HK-2 (cell line): ENCODE data around the gene CEP170B.
"Not testable (repeated sequence)": the region's sequence is repeated elsewhere in the genome, so short reads cannot be mapped to it uniquely, and the experiment has no call there.

Source experiments
- DNase-seq: peaks from one replicate; pipeline ENCODE4 v3.0.0-alpha.2; 2018; ENCODE audit not compliant: unreplicated experiment

Gene CEP170B

DNA sequence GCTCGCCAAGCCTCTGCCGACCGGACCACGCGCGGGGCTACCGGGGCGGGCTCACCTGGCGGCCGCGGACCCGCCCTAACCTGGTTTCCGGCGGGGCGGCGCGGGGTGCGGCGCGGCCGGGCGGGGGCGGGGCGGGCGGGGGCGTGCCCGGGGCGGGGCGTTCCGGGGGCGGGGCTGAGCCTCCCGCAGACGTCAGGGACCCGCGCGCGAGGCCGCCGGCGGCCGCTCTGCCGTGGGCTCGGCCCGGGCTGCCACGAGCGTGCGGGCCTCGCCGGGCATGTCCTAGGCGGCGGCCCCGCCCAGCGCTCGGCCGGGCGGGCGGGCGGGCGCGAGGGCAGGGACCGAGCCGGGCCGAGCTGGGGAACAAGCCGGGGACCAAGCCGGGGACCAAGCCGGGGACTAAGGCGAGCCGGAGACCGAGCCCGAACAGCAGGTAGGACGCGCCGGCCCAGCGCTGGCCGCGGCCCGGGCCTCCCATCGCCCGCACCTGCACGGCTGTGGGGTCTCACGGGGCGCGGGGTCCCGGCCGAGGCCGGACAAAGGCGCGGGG is at the start of gene CEP170B:
TSS of gene CEP170B (plus strand) at position 188 of the 550 bp plus-strand sequence. CDS start 3,183 bp downstream, outside the sequence.
- peak; percentile 64 for DNase-seq

DNA sequence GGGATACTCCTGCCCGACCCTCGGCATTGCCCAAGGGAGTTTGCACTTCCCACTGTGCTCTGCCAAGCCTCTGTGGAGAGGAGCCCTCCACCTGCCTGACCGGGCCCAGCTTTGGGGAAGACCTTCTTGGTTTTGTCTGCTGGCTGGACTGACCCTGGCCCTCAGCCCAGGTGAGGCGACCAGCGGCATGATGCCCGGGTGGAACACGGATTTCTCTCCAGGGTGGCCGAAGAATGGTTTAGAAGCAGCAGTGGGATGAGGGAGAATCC is 48.5 kb upstream of the CEP170B start:
- no peak for DNase-seq

DNA sequence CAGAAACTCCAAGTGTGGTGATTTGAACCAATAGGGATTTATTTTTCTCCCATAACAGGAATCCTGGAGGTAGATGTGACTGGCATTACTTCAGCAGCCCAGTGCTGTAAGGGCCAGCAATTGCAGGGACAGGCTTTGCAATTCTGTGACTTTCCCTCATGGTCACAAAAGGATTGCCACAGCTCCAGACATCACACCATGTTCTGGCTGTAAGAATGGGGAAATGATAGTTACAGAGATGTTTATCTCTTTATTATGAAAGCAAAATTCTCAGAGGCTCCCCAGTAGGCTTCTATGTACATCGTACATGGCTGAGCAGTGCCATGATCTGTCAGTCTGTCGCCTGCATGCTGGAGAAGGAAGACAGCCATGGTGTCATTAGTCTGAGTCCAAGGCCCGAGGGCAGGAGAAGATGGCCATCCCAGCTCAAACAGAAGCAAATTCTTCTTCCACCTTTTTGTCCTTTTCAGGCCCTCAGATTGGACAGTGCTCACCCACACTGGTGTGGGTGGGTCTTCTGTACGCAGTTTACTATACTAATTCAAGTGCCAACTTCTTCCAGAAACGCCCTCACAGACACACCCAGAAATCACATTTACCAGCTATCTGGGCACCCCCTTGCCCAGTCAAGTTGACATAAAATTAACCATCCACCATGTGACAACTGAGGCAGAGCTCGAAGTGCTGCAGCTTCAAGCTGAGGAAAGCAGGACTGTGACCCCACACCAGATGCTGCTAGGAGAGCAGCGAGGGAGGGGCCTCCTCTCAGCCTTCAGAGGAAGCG is 46.9 kb upstream of the CEP170B start:
- no peak for DNase-seq

DNA sequence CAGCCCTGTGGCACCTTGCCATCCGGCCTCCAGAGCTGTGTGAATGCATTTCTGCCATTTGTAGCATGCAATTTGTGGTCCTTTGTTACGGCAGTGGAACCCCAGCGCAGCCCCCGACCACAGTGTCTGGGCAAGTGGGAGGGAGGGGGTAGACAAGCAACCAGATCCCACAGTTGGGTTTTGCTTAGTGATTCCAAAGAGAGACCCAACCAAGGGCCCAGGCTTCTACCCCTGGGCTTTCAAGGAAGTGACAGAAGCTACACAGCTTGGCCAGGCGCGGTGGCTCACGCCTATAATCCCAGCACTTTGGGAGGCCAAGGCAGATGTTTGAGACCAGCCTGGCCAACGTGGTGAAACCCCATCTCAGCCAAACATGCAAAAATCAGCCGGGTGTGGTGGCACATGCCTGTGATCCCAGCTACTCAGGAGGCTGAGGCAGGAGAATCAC is 46.3 kb upstream of the CEP170B start:
- DNase-seq, result no peak

DNA sequence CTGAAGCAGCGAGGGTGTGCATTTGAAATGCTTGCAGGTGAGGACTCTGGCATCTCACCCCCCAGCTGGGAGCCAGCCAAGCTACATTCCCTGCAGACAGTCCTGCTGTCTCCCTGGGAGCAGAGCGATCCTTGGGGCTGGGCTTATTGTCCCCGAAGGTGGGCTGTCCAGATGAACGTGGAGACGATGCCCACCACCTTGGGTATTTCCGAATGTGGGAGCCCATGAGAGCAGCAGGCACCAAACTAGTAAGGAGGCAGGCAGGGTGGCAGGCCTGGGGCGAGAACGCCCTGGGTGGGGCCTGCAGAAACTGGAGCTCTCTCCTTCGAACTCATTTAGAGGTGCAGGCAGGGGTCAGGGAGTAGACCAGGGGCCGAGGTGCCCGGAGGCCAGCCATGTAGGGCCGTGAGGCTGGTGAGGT is 45.7 kb upstream of the CEP170B start:
- no peak for DNase-seq

DNA sequence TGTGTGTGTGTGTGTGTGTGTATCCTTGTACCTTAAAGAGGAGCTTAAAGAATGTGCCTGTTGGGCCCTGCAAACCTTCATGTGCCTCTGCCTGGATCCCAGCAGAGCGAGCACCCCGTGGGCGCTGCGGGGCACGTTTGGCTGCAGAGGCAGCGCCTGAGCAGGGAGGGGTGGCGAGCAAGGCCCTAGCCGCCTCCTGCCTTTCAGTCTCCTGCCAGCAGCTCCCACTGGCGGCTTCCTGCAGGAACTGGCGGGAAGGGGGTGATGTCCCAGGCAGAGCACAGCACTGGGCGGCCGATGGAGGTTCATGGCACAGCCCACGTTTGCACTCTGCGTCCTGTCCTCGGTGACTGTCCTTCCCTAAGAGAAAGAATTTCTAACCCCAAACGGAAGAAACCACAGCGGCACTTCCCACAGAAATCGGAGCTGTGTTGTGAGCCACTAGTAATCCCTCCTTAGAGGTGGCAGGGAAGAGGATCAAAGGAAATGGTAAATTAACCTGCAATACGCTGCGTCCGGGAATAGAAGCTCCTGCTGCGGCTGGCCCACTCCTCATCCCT is 44.3 kb upstream of the CEP170B start:
- no peak for DNase-seq

DNA sequence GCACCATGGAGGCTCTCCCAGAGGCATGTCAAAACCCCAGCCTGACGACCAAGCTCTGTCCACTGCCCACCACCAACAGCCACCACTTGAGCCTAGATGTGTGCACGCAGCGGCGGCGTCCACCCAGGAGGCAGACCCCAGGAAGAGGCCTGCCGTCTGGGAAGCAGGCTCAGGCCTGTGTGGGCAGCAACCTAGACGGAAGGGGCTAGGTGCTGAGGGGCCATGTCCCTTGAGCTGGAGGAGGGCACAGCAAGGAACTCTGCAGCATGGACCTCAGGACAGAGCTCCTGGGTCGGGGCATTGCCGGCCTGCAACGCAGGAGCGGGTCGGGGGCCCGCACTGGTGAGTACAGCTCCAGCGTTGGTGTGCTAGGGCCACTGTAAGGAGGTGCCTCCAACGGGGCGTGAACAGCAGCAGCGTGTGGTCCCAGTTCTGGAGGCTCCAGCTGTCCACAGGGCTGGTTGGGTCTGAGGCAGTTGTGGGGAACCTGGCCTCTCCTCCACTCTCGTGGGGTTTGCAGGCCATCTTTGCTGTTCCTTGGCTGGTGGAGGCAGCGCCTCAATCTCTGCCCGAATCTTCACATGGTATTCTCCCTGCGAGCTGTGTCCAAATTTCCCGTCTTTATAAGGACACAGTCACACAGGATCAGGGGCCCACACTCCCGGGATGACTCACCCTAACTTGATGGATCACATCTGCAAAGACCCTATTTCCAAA is 43.7 kb upstream of the CEP170B start:
- no peak for DNase-seq

DNA sequence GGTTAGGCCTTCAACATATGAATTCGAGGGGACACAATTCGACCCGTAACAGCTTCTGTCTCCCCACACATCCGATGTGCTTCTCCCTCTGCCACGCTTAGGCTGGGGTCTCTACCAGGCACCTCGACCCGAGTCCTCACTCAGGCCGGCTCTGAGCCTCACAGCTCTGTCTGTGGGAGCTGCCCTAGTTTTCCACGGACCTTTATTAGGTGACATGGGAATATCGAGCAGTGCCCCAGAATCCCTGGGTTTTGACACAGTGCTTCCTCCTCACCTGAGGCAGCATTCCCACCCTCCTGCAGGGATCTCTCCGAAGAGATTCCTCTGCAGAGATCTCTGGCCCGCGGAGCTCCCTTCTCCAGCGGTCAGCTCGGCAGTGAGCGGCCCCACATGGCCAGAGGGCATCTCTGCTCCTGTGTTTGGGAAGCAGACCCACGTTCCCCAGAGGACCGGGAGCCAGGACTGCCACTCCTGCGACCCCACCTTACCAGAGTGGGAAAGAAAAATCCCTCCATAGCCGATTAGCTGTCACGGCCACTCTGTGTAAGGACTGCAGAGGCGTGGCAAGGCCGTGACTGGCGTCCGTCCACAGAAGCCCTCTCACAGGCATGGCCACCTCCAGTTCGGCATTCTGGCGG is 43.0 kb upstream of the CEP170B start:
- no peak for DNase-seq

DNA sequence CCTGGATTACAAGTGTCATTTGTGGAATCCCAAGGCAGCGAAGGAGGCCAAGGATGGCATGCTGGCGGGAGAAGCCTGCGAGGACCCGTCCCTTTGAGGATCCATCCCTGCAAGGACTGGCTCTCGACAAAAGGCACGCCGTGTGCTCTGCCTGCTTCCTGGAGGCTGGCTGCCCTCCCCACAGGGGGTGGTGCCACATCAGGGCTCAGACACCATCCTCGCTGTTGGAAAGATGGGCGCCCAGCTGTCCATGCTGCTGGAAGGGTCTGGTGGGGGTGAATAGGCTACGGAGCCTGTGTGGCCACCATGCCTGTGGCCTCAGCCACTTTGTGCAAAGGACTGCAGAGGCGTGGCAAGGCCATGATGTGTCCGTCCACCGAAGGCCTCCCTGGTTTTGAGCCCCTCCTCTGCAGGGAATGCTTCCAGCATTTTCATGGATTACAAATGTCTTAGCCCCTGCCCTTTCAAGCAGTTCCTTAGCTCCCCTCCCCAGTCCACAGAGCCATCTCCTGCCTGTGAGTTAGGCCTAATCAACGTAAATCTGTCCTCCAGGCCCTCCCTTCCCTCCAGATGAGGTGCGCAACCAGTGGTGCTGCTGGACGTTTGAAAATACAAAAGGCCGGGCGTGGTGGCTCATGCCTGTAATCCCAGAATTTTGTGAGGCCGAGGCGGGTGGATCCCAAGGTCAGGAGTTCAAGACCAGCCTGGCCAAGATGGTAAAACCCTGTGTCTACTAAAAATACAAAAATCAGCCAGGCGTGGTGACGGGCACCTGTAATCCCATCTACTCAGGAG is 42.0 kb upstream of the CEP170B start:
- no peak for DNase-seq

DNA sequence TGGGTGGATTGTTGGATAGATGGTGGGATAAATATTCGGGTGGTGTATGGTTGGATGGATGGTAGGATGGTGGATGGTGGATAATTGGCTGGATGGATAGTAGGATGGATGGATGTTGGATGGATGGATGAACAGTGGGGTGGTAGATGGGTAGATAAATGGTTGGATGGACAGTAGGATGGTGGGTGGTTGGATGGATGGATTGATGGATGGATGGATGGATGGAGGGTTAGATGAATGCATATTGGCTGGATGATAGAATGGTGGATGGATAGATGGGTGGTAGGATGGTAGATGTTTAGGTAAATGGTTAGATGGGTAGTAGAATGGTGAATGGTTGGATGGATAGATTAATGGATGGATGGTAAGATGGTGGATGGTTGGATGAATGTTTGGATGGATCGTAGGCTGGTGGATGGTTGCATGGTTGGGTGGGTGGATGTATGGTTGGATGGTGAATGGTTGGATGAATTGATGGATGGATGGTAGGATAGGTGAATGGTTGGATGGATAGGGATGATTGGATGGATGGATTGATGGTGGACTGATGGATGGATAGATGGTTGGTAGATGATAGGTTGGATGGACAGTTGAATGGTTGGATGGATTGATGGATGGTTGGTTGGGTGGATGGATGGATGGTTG is 40.6 kb upstream of the CEP170B start:
- DNase-seq, result no peak

DNA sequence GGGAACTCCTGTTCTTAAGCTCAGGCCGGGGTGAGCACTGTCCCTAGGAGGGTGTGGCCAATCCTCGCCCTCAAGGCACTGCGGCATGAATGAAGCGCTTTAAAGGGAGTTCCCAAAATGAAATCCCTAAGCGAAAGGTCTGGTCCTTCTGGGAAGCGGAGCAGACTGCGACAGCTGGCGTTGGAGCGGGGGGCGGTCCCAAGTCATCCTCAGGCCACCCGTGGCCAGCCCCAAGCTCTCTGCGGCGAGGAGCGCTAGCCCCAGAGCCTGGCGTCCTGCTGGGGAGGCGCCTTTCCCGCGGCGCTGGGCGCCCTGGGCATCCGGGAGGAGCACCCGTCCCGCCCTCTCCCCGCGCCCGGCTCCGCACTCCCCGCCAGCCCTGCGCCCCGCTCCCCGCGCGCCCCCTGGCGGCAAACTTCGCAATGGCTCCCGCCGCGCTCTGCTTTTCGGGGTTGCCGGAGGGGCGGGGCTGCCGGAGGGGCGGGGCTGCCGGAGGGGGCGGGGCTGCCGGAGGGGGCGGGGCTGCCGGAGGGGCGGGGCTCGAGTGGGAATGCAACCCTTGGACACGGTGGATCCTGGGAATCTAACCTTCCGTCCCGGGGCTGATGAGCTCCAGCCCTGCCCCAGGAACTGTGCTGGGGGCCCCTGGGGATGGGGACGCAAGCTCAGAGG is 38.7 kb upstream of the CEP170B start:
- DNase-seq, result peak; percentile 99

DNA sequence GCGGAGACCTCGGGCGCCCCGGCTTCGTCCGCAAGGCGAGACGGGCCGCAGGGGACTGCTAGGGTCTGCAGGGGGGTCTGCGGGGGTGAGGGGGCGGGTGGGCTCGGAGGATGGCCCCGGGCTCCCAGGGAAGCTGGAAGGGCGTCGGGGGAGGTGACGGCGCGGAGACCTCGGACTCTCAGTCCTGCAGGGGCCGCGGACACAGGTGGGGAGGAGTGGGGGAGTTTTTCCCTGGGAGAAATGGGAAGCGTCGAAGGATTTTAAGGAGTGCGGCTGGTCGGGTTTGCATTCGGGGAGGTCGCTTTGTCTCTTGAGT is 38.2 kb upstream of the CEP170B start:
- DNase-seq, result no peak

DNA sequence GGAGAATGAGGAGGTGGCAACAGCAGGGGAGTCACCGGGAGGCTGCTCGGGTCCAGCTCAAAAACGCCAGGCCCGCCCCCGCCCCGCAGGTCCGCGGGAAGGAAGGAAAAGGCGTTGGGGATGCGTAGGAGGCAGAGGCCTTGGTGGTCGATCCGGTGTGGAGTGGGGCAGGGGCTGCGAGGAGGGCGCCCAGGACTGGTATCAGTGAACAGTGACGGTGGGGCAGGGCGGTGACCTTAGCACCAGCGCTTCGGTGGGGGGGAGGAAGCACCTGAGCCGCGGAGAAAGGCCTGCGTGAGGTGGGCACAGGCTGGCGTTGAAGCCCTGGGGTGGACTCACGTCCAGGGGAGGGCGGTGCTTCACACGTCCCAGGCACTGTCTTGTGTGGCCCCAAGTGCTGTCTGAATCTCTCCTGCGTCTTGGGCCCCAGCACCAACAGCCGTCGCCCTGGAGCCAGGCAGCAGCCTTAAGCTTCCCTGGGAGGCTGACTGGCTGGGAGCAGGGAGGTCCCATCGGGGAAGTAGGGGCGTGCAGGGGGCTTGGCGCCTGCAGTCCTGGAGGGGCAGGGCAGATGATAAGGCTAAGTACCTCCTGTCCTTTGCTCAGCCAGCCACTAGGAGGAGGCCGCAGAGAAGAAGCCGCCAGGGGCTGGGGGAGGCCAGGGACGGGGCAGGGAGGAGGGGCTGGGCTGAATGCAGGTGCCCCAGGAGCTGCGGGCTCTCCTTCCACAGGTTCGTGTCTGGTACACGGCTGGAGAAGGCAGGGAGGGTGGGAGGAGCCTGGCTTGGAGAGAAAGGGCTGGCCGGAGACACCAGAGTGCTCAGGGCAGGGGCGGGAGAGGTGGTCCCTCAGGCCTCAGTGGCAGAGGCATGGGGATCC is 37.7 kb upstream of the CEP170B start:
- peak; percentile 59 for DNase-seq

DNA sequence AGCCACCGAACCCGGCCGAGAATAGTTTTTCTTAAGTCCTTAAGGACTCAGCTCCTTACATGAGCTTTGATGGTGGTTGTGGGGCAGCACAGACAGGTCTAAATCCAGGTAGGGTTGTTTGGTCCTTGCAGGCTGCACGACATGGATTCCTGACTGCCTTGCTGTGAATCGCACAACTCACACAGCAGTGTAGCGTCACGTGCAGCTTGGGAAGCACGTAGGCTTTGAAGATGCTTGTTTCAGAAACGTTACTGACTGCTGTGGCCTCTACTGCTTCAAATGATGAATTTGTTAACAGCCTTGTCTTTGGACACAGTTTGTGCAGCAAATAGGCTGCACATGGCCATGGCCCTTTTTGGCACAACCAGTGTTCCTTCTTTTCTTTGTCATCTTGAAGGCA is 34.3 kb upstream of the CEP170B start:
- no peak for DNase-seq

DNA sequence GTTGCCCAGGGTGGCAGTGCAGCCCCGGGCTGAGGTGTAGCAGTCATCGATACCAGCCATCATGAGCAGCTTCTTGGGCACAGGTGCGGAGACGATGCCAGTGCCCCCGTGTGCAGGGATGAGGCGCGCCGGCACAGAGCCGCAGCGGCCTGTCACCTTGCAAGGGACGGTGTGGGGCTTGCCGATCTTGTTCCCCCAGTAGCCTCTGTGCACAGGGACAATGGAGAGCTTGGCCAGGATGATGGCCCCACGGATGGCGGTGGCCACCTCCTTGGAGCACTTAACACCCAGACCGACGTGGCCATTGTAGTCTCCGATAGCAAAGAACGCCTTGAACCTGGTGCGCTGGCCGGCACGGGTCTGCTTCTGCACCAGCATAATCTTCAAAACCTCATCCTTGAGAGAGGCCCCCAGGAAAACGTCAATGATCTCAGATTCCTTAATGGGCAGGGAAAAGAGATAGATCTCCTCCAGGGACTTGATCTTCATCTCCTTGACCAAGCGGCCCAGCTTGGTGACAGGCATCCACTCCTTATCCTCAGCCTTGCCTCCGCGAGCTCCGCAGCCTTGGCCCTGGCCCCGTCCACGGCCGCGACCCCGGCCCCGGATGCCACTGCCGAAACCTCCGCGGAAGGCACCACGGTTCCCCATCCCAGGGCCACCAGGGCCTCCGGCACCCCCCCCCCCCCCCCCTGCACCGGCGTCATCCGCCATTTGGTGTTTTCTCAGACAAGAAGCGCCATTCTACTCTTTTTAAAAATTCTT is 28.7 kb upstream of the CEP170B start:
- not testable (repeated sequence) for DNase-seq

DNA sequence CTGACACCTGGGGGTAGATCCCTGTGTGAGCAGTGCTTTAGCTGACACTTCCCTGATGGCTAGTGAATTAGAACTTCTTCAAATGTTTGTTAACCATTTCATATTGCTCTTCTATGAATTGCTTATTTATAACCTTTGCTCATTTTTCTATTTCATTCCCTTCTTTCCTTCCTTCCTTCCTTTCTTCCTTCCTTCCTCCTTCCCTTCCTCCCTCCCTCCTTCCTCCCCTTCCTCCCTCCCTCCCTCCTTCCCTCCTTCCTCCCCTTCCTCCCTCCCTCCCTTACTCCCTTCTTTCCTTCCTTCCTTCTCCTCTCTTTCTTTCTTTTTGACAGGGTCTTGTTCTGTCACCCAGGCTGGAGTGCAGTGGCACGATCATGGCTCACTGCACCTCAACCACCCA is 23.3 kb upstream of the CEP170B start:
- no peak for DNase-seq

DNA sequence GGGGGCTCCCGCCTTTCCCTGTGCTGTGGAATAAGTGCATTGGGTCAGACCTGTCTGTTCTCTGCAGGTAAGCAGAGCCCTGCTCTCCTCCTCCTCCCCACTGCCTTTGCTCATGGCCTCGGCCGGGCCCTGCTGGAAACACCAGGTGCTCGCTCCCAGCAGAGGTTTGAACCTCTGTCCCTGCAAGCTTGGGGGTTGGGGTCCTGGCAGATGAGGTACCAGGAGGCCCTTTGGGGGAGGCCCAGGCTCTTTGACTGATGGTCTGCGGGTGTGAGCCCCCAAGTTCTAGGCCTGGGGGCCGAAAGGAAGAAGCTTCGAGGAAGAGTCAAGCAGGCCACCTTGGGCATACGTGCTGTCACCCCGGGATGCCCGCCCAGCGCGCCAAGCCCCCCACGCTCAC is 22.1 kb upstream of the CEP170B start:
- no peak for DNase-seq

DNA sequence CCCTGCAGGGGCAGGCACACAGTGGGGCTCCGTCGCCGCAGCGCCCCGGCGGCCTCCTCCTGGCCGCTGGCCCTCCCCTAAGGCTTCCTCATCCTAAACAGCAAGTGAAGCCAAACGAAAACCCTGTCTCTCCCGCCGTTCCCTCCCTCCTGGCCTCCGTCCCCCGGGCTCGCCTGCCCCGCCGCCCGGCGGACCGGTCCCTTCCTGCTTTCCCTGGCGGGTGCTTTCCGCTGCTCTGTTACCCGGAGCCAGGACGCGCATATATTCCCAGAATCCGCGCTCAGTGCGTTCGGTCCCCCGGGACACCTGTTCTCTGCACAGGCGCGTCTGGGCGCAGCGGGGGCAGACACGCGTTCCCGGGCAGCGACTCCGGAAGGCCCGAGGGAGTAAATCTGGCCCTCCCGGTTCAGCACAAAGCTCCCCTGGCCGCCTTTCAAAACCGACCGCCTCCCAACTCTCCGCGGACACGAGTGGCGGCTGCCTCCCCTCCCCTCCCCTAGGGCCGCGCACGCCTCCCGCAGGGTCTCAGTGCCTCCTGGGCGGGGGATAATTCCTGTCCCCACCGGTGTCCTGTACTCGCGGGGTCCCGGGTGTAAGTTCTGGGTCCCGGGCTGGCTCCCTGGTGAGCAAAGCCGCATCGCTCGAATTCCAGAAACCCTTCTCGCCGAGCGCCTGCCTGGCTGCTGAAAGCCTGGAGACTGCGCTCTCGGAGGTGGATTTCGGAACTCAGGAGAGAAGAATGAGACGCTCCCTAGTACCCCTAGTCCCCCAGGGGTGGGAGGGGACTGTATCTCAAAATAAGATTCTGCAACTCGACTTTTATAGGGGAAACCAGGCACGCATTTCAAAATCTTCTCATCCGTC is 21.4 kb upstream of the CEP170B start:
- no peak for DNase-seq
